ENCODE measurements around the gene XXYLT1. TPM values are rescaled to one million over a fixed set of nuclear protein-coding genes. Genes with fewer than 3 reads are reported as not detected.

XXYLT1 gene
- total RNA-seq, 8 experiments from 2014 or later, result 8.7 to 35.9 (median 16.1) TPM

DNA sequence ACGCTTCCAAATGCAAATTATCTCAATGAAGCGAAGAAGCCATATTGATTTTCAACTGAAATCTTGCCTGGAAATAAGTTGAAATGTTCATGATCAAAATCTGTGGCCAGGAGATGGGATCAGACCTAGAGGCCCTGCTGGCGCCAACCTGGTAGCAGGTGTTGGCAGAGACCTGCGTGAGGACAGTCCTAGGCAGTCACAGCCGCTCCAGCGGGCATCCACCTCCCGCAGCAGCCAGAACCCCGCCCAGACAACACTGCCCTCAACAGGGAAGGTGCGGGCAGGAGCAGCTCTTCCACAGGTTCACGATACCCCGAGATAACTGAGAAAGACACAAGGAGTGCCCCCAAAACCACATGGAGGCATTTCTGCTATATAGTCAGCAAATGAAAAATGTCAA, 145.3 kb downstream of the XXYLT1 start:
- Histone ChIP-seq H3K27ac (peak overlapping the region in 1 of 2 donors; percentile 28), H3K4me1 (replicated peaks in 1 of 2) (peaks cover 9 to 24% of the 10 kb centered on the region in 2 donors), H3K4me3 (no peak overlapping the region)
- WGBS, 10 experiments, result 86 to 100% (median 99%) methylated on average over 2 to 9 of the region's 11 CpGs; no CpG with 5 or more reads in 4 of the 10 experiments
- in situ Hi-C loops (cut with MboI; ENCODE audit: low pct_unique_long_range_greater_than_20kb in 2 of 9, low sequenced_read_pairs in 9 of 9, unreplicated experiment in 9 of 9), result loop anchor here in 1 of 9 experiments (25.0 kb wide), 1 partner anchor 438 kb away; the partner anchor contains the start of gene FAM43A
- no peak for ATAC-seq (replicated peaks in 6 of 8)

DNA sequence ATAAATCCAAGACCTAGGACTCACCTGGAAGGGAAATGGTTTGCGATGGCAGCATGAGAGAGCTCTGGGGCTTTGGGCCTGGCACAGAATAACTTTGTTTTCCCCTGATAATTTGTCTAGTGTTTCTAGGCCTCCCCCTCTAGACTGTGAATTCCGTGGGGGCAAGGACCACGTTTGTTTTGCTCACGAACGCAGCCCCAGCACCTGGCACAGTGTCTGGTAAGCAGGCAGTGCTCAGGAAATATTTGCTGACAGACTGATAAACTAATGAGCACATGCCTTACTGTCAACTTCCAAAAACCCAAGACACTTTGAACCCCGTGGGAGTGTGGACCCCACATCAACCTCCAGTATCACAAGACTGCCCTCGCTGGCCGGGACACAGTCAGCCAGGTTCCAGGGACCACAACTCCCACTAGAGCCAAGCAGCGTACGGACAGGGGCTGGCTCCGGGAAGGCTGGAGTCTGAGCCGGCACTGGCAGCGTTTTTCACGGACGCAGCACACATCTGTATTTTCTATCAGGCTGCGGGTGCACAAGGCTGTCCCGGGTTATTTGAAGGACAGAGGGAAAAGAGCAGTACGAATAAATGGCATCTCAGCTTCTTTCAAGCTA, 146.5 kb downstream of the XXYLT1 start:
- ATAC-seq (replicated peaks in 6 of 8), result no peak
- Histone ChIP-seq H3K4me3 (no peak overlapping the region), H3K4me1 (replicated peaks in 1 of 2) (peaks cover 18 to 29% of the 10 kb centered on the region in 2 donors), H3K27ac (no peak overlapping the region)
- in situ Hi-C loops (cut with MboI; ENCODE audit: low pct_unique_long_range_greater_than_20kb in 2 of 9, low sequenced_read_pairs in 9 of 9, unreplicated experiment in 9 of 9), result loop anchor here in 7 of 9 experiments (25.0 kb wide), 1 partner anchor 437 kb away; the partner anchor contains the start of gene FAM43A (in 7 of the 7)
- WGBS, 10 experiments, result 20 to 100% (median 87%) methylated on average over 1 to 6 of the region's 18 CpGs

DNA sequence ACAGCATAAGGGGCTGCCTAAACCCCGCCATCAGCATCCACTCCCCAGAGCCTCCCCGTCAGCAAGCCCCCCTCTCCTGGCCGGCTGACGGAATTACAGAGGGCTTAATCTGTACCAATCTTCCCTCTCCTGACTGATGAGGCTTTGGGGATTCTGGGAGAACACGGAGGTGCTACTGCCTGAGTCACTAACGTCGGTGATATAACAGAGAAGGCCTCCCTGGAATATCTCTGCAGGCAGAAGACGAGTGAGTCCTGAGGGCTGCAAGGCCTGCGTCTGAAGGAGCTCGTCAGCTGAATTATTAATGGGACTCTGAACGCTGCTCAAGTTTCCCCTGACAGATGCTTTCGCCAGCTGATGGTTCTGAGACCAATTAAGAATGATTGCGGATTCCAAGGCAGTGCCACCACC, 147.7 kb downstream of the XXYLT1 start:
- 40 to 60% (median 46%) methylated on average over 1 to 4 of the region's 13 CpGs; no CpG with 5 or more reads in 7 of the 10 experiments for WGBS, 10 experiments
- Histone ChIP-seq H3K4me3 (no peak overlapping the region), H3K4me1 (replicated peaks in 1 of 2) (peaks cover 23 to 33% of the 10 kb centered on the region in 2 donors), H3K27ac (peak overlapping the region in 1 of 2 donors; percentile 19)
- ATAC-seq (replicated peaks in 6 of 8), result peak in 6 of 8 experiments; percentile 46 to 77 (median 74)
- in situ Hi-C loops (cut with MboI; ENCODE audit: low pct_unique_long_range_greater_than_20kb in 2 of 9, low sequenced_read_pairs in 9 of 9, unreplicated experiment in 9 of 9), result loop anchor here in 7 of 9 experiments (25.0 kb wide), 1 partner anchor 436 kb away; the partner anchor contains the start of gene FAM43A (in 7 of the 7)

DNA sequence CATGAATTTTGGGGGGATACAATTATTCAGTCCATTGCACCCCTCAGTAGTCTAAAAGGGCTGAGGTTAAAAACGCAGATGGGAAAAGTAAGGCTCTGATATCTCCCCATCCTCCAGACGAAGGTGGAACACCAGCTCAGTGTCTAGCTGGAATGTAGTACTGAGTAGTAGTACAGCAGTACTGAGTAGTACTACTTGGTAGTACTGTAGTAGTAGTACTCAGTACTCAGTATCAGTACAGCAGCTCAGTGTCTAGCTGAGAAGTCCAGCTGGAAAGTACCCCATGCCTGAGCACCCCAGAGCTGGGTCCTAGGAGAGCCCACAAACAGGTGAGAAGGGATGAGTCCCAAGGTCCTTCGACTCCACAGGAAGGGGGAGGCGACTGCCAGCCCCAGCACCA, 148.7 kb downstream of the XXYLT1 start:
- 80 to 100% (median 100%) methylated on average over 1 to 2 of the region's 4 CpGs; no CpG with 5 or more reads in 5 of the 10 experiments for WGBS, 10 experiments
- Histone ChIP-seq H3K27ac (no peak overlapping the region), H3K4me1 (replicated peaks in 1 of 2) (peaks cover 30 to 39% of the 10 kb centered on the region in 2 donors), H3K4me3 (no peak overlapping the region)
- no peak for ATAC-seq (replicated peaks in 6 of 8)
- in situ Hi-C loops (cut with MboI; ENCODE audit: low pct_unique_long_range_greater_than_20kb in 2 of 9, low sequenced_read_pairs in 9 of 9, unreplicated experiment in 9 of 9), result loop anchor here in 7 of 9 experiments (25.0 kb wide), 1 partner anchor 435 kb away; the partner anchor contains the start of gene FAM43A (in 7 of the 7)

DNA sequence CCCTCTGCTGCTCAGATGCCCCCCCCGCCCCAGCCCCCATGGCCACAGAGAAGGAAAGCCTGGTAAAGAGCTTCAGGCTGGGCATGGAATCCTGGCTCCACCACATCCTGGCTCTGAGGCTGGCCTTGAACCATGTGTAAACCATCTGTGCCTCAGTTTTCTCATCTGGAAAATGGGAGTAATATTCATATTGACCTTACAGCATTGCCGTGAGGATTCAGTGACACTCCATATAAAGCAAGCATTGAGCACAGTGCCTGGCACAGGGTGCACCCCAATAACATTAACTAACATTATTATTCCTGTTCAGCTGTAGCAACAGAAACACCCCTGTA, 150.7 kb downstream of the XXYLT1 start:
- Histone ChIP-seq H3K4me3 (no peak overlapping the region), H3K4me1 (replicated peaks in 1 of 2) (peaks cover 28 to 31% of the 10 kb centered on the region in 2 donors), H3K27ac (peak overlapping the region; percentile 36 to 37)
- in situ Hi-C loops (cut with MboI; ENCODE audit: low pct_unique_long_range_greater_than_20kb in 2 of 9, low sequenced_read_pairs in 9 of 9, unreplicated experiment in 9 of 9), result loop anchor here in 7 of 9 experiments (25.0 kb wide), 1 partner anchor 433 kb away; the partner anchor contains the start of gene FAM43A (in 7 of the 7)
- 57 to 100% (median 89%) methylated on average over 1 of the region's 2 CpGs; no CpG with 5 or more reads in 7 of the 10 experiments for WGBS, 10 experiments
- no peak for ATAC-seq (replicated peaks in 6 of 8)

DNA sequence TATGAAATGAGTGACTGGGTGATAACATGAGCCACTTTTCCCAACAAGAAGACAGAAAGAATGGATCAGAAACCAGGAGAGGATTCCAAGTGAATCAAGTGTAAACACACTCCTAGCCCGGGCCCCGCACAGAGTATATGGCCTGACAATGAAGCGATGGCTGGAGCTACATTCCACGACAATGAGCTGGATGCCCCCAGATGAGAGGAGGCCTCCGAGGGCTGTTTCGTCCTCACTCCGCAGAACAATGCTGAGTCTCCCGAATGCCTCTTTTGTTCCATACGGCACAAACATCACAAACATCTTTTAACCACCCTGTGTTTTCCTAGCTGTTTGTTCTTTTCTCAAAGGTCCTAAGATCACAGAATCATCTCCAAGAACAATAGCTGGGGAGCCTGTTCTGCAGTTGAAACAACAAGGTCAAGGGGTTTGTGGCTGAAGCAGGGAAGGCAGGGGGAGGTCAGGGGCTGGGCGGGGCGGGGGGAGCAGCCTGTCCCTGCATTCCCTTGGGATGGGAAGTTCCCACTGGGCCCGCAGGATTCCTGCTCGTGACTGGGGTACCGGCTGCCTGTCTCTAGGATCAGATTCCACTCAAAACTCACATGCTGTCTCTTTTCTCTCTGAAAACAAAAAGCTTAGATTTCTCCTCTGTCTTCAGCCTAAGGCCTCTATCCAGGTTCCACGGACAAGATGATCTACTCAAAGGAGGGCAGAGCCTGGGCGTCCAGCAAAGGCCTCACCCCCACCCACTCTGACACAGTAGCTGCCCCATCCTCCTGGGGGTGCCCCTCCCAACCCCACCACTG, 151.3 kb downstream of the XXYLT1 start:
- WGBS, 10 experiments, result 0 to 40% (median 8%) methylated on average over 1 to 7 of the region's 16 CpGs; no CpG with 5 or more reads in 4 of the 10 experiments
- ATAC-seq (replicated peaks in 6 of 8), result peak in 6 of 8 experiments; percentile 79 to 88 (median 86)
- in situ Hi-C loops (cut with MboI; ENCODE audit: low pct_unique_long_range_greater_than_20kb in 2 of 9, low sequenced_read_pairs in 9 of 9, unreplicated experiment in 9 of 9), result loop anchor here in 8 of 9 experiments (10.0 to 25.0 kb wide), 2 partner anchors 432 to 435 kb away; partner anchors contain the start of gene FAM43A (in 8 of the 8)
- H3K4me3 ChIP-seq, result no peak overlapping the region
- H3K27ac ChIP-seq, result peak overlapping the region; percentile 36 to 37
- H3K4me1 ChIP-seq (replicated peaks in 1 of 2), result peaks cover 25 to 26% of the 10 kb centered on the region in 2 donors

DNA sequence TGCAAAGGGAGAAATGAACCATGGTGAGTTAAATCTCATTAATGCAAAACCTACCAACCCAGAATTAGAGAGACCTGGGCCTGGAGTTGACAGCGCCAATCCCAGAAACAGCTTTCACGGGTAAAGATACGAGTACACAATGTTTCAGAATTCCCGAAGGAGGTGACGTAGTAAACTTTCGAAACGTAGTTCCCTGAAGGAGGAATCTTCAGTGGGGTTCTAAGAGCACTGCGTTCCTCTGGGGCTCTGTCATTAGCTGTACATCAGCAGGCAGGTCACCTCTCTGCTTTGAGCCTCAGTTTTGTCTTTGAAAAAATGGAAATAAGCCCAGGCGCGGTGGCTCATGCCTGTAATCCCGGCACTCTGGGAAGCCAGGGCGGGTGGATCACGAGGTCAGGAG, 152.3 kb downstream of the XXYLT1 start:
- Histone ChIP-seq H3K27ac (no peak overlapping the region), H3K4me1 (replicated peaks in 1 of 2) (peaks cover 22 to 24% of the 10 kb centered on the region in 2 donors), H3K4me3 (no peak overlapping the region)
- in situ Hi-C loops (cut with MboI; ENCODE audit: low pct_unique_long_range_greater_than_20kb in 2 of 9, low sequenced_read_pairs in 9 of 9, unreplicated experiment in 9 of 9), result loop anchor here in 8 of 9 experiments (10.0 to 25.0 kb wide), 2 partner anchors 431 to 434 kb away; partner anchors contain the start of gene FAM43A (in 8 of the 8)
- WGBS, 10 experiments, result 77 to 100% (median 87%) methylated on average over 2 to 8 of the region's 13 CpGs; no CpG with 5 or more reads in 3 of the 10 experiments
- no peak for ATAC-seq (replicated peaks in 6 of 8)

DNA sequence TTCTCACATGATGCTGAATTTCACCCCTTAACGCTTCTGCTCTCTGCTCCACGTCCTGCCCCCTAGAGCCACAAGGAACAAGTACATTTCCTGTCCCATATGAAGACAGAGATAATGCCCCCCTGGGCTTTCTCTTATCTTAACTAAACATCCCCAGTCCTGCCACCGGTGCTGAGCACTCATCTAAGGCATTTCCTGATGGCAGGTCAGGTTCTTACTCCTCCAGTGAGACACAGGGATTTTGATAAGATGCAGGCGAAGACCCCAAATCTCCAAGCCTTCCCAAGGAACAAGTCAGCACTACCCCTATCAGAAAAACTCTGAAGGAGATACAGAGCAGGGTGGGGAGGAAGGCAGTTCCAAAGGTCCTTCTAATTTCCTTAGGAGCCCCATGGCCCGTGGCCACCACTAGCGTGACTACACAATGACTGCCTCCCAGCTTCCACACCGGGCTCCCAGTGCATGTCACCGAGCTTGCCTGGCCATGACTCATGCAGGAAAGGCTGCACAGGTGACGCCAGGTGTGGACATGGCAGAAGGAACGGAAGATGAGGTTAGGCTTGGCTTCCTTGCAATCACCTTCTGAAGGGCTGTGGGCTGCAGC, 152.9 kb downstream of the XXYLT1 start:
- no peak for ATAC-seq (replicated peaks in 6 of 8)
- in situ Hi-C loops (cut with MboI; ENCODE audit: low pct_unique_long_range_greater_than_20kb in 2 of 9, low sequenced_read_pairs in 9 of 9, unreplicated experiment in 9 of 9), result loop anchor here in 8 of 9 experiments (10.0 to 25.0 kb wide), 2 partner anchors 431 to 433 kb away; partner anchors contain the start of gene FAM43A (in 8 of the 8)
- H3K27ac ChIP-seq, result no peak overlapping the region

DNA sequence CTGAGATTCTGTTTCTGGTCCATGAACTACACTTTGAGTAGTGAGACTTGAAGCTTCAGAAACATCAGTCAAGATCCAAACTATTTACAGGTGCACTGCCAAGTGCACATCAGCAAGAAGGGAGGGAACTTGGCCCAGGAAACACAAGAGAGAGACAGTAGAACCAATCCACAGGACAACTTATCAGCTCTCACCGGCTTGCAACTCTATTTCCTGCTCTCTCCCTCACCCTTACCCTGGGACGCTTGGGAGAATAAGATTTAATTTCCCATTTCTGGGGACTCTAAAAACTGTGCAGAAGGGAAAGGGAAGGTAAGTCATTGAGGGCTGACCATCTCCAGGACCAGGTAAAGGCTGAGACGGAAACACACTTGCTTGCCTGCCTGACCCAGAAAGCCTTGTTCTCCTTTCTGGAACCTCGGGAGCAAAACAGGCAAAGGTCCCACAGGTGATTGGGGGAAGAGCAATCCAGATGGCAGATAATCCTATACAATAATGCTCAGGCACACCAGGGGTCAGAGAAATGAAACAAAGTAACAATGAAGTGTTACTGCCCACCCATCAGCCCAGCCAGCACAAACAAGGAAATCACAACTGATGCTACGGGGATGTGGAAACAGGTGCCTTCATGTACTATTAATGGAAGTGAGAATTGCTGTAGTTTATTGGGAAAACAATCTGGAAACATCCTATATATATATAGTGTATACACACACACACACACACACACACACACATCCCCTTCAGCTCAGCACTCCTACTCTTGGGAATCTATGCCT, 154.4 kb downstream of the XXYLT1 start:
- in situ Hi-C loops (cut with MboI; ENCODE audit: low pct_unique_long_range_greater_than_20kb in 2 of 9, low sequenced_read_pairs in 9 of 9, unreplicated experiment in 9 of 9), result loop anchor here in 8 of 9 experiments (10.0 to 25.0 kb wide), 2 partner anchors 429 to 432 kb away; partner anchors contain the start of gene FAM43A (in 8 of the 8)
- Histone ChIP-seq H3K4me3 (no peak overlapping the region), H3K4me1 (replicated peaks in 1 of 2) (peaks cover 22 to 26% of the 10 kb centered on the region in 2 donors), H3K27ac (no peak overlapping the region)
- WGBS, 10 experiments, result 82 to 100% (median 91%) methylated on average over 1 to 5 of the region's 5 CpGs; no CpG with 5 or more reads in 2 of the 10 experiments
- no peak for ATAC-seq (replicated peaks in 6 of 8)

More for the DNA sequence above, 152.9 kb downstream of the XXYLT1 start:
- H3K4me3 ChIP-seq, result no peak overlapping the region
- 10 to 100% (median 53%) methylated on average over 1 to 8 of the region's 10 CpGs; no CpG with 5 or more reads in 3 of the 10 experiments for WGBS, 10 experiments
- peaks cover 18 to 22% of the 10 kb centered on the region in 2 donors for H3K4me1 ChIP-seq (replicated peaks in 1 of 2)

DNA sequence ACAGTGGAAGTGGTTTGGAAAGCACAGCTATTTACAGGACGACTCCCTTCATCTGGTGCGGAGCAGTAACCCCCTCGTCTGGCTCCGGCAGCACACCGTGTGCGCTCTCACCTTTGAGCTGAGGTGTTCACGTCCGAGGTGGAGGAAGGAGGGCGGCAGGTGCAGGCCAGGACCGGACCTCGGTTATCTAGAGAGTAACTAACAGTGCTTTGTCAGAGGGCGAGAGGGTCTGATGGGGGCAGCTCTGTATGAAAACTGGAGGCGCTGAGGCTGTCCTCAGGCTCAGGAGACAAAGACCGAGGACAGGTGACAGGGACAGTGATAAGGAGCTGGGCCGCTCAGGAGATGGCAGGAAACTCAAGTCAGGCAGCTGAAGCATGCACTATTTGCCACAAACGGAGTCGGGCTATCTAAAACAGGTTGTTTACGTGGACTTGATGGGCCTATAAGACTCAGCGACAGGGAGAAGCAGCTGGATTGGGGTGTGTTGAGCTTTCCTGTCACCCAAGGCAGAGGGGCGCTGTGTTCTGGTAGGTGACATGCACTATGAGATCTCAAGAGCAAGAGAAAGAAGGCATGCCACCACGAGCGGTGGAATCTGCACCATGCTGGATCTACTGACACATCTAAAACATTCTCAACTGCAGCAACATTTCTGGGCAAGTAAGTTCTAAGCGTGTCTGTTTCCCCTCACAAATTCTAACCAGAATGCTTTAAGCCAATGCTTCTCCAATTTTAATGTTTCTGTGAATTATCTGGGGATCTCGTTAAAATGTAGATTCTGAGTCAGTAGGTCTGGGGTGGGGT, 155.2 kb downstream of the XXYLT1 start:
- WGBS, 10 experiments, result 78 to 100% (median 92%) methylated on average over 1 to 13 of the region's 24 CpGs; no CpG with 5 or more reads in 3 of the 10 experiments
- Histone ChIP-seq H3K27ac (no peak overlapping the region), H3K4me1 (replicated peaks in 1 of 2) (peaks cover 30 to 34% of the 10 kb centered on the region in 2 donors), H3K4me3 (no peak overlapping the region)
- in situ Hi-C loops (cut with MboI; ENCODE audit: low pct_unique_long_range_greater_than_20kb in 2 of 9, low sequenced_read_pairs in 9 of 9, unreplicated experiment in 9 of 9), result loop anchor here in 8 of 9 experiments (10.0 to 25.0 kb wide), 2 partner anchors 429 to 431 kb away; partner anchors contain the start of gene FAM43A (in 8 of the 8)
- no peak for ATAC-seq (replicated peaks in 6 of 8)

Measured in motor neuron (in vitro differentiated cells).